GM18907 (cell line): ENCODE data around the gene CCDC85B.
"Not testable (repeated sequence)": the region's sequence is repeated elsewhere in the genome, so short reads cannot be mapped to it uniquely, and the experiment has no call there.

Experiments used
- ATAC-seq: cut with Tn5 transposase; IDR thresholded peaks from one replicate; pipeline ENCODE4 v1.9.1; 2021; ENCODE audit warnings: mild to moderate bottlenecking, moderate library complexity; ENCODE audit not compliant: unreplicated experiment

Gene CCDC85B

DNA sequence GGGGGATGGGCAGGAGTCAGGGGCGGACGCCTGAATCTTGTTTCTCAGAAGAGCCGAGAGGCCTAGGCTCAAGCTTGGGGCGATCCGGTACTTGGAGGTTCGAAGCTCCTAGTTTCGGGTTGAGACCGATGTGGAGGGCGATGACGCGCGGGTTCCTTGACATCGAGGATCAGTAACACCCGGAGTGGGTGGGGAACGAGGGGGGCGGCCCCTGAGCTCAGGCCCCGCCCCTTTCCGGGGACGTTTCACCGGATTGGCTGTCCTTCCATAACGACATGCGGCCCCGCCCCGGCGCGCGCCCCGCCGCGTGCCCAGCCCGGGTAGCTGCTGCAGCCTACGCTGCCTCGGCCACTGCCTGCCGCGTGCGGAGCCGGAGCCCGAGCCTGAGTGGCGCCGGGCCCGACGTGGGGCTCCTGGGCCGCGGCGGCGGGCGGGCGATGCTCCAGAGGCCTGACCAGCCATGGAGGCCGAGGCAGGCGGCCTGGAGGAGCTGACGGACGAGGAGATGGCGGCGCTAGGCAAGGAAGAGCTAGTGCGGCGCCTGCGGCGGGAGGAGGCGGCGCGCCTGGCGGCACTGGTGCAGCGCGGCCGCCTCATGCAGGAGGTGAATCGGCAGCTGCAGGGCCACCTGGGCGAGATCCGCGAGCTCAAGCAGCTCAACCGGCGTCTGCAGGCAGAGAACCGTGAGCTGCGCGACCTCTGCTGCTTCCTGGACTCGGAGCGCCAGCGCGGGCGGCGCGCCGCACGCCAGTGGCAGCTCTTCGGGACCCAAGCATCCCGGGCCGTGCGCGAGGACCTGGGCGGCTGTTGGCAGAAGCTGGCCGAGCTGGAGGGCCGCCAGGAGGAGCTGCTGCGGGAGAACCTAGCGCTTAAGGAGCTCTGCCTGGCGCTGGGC is at the start of gene CCDC85B:
TSS of gene CCDC85B (plus strand) at position 350 of the 895 bp plus-strand sequence. CDS start at position 461, 111 bp downstream.
- peak; percentile 58 for ATAC-seq

DNA sequence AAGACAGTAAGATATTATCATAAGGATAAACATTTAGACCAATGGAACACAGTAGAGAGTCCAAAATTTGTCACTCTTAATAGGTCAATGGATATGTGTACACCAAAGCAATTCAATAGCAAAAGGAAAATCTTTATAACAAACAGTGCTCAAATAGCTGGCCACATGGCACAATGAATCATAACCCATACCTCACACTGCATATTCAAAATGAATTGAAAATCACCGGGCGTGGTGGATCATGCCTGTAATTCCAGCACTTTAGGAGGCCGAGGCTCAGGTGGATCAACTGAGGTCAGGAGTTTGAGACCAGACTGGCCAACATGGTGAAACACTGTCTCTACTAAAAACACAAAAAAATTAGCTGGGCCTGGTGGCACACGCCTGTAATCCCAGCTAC is 48.3 kb upstream of the CCDC85B start:
- no peak for ATAC-seq

DNA sequence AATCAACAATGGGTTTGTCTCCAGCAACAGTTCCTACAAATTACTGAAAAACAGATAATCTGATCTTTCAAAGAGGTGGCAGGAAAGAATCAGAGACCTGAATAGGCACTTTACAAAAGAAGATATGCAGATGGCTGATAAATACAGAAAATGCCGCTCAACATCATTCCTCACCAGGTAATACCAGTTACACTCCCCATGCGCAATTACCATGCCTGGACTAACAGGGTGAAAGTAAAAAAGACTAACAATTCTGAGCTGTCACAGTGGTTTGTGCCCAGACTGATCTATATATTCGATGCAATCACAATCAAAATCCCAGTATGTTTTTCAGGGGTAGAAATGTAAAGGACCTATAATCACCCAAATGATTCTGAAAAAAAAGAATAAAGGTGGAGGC is 46.7 kb upstream of the CCDC85B start:
- no peak for ATAC-seq

DNA sequence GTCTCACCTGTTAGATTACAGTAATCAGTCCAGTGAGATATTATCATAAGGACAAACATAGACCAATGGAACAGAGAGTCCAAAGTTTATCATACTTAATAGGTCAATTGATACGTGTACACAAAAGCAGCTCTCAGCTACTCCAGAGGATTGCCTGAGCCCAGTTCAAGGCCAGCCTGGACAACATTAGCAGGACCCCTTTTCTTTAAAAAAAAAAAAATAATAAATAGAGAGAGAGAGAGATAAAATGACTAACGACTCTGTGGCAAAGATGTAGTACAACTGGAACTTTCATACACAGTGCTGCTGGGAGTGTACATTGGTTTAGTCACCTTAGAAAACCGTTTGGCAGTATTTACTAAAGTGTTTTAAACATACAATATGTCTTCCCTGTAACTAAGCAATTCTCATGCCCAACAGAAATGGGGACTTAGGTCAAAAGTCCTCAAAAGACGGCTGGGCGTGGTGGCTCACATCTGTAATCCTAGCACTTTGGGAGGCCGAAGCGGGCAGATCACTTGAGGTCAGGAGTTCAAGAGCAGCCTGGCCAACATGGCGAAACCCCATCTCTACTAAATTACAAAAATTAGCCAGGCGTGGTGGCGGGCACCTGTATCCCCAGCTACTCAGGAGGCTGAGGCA is 46.1 kb upstream of the CCDC85B start:
- ATAC-seq, result no peak

DNA sequence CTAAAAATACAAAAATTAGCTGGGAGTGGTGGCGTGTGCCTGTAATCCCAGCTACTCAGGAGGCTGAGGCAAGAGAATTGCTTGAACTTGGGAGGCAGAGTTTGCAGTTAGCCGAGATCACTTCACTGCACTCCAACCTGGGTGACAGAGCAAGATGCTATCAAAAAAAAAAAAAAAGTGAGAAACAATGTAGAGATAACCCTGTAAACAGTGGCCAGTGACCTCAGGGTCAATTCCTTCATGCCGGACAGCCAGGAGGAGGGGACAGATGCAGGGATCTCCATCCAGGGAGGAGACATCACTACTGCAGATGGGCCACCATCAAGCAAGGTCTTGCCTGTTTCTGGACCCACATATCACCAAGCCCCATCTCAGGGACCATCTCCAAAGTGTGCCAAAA is 42.7 kb upstream of the CCDC85B start:
- no peak for ATAC-seq

DNA sequence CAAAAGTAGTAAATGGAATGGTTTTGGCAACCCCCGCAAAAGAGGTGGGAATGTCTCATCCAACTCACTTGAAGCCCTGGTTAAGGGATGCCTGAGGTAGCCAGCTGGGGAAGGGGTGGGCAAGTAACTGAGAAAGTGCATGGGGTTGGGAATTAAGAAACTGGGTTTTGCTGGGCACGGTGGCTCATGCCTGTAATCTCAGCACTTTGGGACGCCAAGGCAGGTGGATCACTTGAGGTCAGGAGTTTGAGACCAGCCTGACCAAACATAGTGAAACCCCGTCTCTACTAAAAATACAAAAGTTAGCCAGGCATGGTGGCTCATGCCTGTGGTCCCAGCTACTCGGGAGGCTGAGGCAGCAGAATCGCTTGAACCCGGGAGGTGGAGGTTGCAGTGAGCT is 41.8 kb upstream of the CCDC85B start:
- ATAC-seq, result not testable (repeated sequence)

DNA sequence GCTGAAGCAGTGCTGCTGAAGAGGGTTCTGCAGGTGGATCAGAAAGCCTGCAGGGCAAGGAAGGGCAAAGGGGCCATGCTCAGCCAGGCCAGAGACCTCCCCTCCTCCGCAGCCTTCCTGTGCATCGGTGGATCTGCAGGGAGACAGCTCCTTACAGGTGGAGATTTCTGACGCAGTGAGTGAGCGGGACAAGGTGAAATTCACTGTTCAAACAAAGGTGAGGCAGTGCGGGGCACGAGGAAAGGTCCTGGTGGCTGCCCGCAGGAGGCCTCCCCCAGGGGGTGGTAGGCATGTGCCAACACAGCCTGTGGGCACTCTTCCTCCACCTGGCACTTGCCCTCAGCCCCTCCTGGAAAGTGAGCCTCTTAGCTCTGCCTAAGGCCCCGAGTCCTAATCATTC is 41.1 kb upstream of the CCDC85B start:
- ATAC-seq, result no peak

DNA sequence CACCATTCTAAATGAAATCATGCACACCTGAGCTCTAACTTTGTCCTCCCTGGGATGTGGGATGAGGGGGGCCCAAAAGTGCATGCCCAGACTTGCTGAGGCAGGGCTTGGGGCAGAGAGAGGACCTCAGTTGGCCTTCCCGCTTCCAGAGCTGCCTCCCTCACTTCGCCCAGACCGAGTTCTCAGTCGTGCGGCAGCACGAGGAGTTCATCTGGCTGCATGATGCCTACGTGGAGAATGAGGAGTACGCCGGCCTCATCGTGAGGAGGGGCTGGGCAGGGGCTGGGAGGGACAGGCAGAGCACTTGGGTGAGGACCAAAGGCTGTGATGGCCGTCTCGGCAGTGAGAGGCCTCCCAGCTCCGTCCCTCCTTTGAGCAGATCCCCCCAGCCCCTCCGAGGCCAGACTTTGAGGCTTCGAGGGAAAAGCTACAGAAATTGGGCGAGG is 40.7 kb upstream of the CCDC85B start:
- no peak for ATAC-seq

DNA sequence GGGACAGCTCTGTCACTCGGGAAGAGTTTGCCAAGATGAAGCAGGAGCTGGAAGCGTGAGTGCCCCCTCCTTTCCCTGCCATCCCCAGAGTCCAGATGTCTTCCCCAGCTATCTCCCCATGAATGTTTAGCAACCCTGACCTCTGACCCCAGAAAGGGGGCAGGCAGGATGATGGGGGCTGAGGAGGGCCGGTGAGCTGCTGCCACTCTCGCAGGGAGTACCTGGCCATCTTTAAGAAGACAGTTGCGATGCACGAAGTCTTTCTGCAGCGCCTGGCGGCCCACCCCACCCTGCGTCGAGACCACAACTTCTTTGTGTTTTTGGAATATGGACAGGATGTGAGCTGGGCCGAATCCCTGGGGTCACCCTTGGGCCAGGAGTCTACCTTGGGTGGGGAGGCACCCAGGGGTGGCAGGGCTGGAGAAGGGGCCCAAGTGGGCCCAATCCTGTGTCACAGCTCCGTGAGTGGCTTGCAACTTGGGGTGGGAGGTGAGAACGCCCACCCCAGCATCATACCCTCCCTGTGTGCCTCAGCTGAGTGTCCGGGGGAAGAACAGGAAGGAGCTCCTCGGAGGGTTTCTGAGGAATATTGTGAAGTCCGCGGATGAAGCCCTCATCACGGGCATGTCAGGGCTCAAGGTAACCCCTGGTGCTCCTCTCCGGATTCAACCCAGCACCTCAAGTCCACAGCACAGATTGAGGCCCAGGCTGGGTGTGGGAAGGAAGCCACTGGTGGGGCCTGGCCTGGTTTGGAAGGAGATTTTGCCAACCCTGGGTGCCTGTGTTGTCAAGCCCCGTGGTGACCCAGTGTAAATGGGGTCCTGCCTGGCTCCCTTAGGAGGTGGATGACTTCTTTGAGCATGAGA is 40.0 kb upstream of the CCDC85B start:
- no peak for ATAC-seq

DNA sequence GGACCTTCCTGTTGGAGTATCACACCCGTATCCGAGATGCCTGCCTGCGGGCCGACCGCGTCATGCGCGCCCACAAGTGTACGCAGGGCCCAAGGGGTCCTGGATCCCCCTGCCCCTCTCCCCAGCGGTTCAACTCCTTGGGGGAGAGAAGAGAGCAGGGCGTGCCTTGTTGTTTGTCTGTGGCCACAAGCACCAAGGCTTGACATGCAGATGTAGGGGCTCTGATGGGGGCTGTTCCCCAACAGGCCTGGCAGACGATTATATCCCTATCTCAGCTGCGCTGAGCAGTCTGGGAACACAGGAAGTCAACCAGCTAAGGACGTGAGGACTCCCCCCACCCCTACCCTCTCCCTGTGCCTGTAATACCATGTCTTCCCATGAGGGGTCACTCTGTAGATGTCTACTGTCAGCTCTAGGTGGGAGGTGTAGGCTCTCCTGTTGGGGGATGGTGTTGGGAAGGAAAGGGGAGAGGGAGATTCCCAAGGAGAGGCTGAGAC is 39.3 kb upstream of the CCDC85B start:
- no peak for ATAC-seq

DNA sequence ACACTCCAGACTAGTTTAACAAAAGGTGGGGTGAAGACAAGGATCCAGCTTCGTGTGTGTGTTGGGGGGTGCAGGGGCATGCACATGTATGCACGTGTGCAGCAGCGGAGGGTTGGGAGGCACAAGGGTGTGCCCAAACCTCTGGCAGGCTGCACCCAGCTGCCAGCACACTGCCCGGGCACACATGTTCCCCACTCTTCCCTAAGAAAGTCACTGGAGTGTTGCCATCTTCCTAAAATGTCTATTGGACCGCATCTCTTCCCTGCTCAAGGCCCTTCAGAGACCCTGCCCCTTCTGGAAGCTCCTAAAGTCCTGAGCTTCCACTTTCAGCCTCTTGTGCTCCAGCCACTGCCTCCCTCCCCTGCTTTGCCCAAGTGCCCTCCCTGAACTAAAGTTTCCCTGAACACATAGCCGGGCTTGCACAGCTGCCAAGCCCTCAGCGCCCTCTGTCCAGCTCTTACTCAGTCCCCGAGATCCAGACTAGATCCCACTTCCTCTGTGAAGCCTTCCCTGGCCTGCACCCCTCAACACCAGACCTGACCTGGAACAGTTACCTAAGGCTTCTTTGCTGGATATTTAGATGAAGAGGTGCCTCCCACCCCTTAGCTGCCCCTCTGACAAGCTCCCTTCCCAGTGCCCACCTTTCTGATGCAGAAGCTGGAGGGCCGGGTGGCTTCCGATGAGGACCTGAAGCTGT is 38.5 kb upstream of the CCDC85B start:
- no peak for ATAC-seq

DNA sequence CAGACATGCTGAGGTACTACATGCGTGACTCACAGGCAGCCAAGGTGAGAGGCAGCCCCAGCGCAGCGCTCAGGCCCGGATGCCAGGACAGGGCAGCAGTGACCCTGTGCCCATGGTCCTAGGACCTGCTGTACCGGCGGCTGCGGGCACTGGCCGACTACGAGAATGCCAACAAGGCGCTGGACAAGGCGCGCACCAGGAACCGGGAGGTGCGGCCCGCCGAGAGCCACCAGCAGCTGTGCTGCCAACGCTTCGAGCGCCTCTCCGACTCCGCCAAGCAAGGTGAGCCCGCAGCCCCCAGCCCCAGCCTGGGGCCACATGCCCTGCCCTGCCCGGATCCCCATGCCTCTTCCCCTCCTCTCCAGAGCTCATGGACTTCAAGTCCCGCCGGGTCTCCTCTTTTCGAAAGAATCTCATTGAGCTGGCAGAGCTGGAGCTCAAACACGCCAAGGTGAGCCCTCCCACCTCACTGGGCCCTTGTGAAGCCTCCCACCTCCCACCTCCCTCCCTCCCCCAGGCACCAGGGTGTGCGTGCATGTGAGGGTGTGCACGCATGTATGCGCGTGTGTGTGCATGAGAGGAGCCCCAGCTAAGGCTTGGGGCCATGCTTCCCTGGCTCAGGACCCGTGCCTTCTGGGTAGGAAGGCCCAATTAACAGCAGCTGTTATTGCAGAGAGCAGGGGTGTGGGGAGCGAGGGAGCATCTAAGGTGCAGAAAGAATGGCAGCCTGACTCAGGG is 37.8 kb upstream of the CCDC85B start:
- ATAC-seq, result no peak

DNA sequence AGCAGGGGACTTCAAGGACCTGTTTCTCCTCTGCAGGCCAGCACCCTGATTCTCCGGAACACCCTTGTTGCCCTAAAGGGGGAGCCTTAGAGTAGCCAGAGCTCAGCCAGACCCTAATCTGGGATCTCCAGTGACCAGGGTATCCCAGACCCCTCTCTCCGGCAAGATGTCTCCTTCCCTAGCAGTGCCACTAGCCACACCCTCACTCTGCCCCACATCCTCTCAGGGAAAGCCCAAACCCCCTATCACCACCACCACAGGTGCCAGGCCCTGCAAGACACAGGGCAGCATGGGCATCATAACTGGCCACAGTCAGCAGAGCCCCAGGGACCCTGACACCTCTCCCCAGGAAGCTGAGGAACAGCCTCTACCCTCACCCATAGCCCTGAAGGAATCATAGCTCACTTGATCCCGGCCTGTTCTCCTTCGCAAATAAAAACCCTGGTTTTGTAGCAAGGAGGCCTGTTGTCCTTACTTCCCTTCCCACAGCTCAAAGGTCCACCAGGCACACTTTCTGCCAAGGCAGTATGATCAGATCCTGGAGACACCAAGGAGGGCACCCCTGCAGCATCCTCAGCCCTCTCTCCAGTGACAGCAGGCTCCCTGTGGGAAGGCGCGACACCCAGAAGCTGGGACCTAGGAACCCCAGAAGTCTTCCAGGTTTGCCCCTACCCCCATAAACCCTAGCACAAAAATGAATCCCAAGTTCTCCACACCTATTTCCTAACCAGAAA is 37.1 kb upstream of the CCDC85B start:
- no peak for ATAC-seq

DNA sequence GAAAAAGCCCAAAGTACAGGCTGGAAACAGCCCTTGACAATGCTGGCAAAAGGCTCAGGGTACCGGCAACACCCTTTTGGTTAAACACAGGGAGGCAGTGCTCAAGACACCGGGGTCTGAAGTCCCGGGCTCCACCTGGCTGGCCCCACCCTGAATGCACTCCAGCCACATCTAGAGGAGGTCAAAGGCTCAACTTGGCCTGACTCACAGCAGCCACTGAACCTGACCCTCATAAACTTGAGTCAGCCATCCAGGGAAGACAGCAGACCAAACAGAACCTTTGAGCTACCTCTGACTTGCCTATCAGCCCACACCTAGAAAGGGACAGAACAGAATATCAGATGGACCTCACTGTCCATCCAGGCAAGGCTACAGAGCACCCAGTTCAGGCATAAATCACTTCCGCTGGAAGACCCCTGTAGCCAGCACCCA is 36.3 kb upstream of the CCDC85B start:
- ATAC-seq, result no peak

DNA sequence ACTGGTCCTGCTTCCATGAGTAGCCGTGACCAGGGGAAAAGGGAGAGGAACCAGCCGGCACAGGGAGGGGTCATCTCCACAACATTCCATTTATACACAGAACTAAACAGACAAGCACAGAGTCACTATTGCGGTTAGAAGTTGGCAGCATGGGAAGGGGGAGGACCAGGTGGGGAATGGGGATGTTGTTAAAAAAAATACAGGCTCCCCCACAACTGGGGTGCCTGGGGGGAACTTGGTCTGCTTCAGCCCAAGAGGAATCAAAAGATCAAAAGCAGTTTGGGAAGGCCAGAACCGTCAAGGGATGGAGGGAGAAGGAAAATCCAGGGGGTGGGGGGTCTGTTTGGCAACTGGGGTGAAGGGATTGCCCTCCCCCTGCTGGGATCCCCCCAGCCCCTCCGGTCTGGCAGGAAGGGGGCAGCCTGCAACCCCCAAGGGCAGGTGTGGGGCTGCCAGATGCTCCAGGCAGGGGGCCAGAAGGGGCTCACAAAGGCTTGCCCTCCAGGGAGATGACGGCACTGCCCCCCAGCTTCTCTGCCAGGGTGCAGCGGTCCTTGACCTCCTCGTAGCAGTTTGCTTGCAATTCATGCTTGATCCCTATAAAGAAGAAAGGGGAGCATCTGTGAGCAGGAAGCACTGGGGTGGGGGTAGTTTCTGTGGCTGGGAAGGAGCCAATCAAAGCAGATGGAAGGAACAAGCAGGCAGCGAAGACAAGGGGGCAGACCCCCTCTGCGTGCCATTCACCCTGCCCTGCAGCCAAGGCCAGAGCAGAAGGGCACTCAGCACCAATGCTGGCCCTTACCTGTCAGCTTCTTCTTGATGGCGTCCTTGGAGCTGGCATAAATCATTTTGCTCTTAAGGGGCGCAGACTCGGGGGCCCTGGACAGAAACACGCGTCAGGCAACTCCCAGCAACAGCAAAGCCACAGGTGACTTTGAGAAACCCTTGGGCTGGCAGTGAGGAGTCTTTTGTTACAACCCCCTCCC is 35.3 kb upstream of the CCDC85B start:
- no peak for ATAC-seq

DNA sequence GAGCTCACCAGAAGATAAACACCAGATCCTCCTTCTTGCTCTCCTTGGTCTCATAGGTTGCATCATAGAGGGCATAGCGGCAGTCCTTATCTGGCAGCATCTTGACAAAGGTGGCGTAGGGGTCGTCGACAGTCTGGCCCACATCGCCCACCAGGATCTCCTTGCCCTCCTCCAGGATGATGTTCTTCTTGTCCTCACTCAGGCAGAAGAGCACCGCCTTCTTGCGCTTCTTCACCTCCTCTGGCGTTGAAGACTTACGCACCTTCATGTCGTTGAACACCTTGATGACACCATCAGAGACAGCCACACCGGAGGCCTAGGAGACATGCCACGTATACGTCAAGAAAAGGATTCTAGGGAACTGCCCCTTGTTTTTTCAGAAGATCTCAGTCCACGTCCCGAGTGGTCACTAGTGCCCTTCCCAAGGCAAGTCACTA is 34.5 kb upstream of the CCDC85B start:
- ATAC-seq, result no peak

DNA sequence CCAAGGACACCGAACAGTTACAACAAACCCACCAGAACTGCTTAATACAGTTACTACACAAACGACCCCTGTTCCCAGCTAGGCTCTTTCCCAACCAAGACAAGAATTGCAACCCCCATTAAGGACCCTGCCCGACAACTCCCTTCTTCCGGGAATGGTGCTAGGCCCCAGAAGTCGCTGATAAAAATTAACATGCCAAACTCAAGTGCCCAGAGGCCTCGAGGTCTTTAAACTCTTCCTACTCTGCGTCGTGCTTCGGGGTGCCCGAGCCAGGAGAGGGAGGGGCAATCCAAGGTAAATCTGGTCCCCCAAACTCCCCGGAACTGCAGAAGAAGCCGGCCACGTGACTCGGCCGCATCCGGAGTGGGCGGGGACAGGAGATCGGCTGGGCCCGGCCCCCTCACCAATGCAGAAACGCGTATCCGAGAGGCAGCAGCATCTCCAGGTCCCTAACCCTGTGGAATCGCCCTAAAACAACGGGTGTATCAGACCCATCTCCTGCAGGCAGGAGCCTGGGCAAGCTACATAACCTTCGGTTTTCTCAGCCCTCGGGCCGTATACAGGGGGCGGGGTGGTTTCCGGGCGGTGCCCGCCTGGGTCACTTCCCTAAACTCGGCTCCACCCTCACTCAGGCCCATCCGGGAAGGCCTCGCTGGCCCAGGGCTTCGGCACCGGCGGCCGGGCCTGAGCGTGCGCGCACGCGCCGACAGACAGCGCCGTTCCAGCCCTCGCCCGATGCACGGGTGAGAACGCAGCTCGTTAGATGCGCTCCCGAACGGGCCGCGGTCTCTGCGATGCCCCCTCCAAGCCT is 33.6 kb upstream of the CCDC85B start:
- ATAC-seq, result peak; percentile 29
